A549 (cell line): ENCODE results near the gene OARD1. TPM values are rescaled to one million over a fixed set of nuclear protein-coding genes. Genes with fewer than 3 reads are reported as not detected.
A peak's percentile ranks its signal among the peaks of the same experiment; 100 is the strongest.

ENCODE experiments used
- ATAC-seq, 2 experiments: fragments of 200-7000 bp in 1 of 2; fragments of >200 bp in 1 of 2; cut with Nextera tagmentation in 1 of 2; cut with Tn5 transposase in 1 of 2; 3 replicates each; pipeline versions ENCODE4 v1.8.0 to v1.9.1; 2018 to 2020; ENCODE audit warnings: mild to moderate bottlenecking in 1 of 2, moderate library complexity in 1 of 2
- CTCF ChIA-PET: fragments of 300-600 bp; sonication (Branson Sonifier 250); formaldehyde crosslinking; extraction: SDS; loops from one replicate; lab custom pipeline; 2021; ENCODE audit warnings: antibody characterized with exemption, inconsistent platforms; lab: Yijun Ruan, JAX
- POLR2A ChIA-PET: fragments of 350-600 bp; formaldehyde crosslinking; extraction: SDS; loops from one replicate; lab custom pipeline; 2021; ENCODE audit warnings: antibody characterized with exemption, inconsistent platforms; lab: Yijun Ruan, JAX
- DNase-seq, 2 experiments: peaks; one replicate each; pipeline versions ENCODE4 v3.0.0 to v3.0.0-alpha.2; 2011 to 2016; ENCODE audit warnings: low read depth in 1 of 2, low spot score in 1 of 2
- FAIRE-seq: peaks from 2 replicates; lab custom pipeline; 2011; peaks lifted over from hg19 to GRCh38; lab: Jason Lieb, UNC
- H3K27ac ChIP-seq, 2 experiments: fragments of >200 bp; sonication (Bioruptor Twin); formaldehyde crosslinking; 3 replicates each; pipeline ENCODE4 v1.5.1; 2016 to 2017
- H3K4me1 ChIP-seq: fragments of >200 bp; sonication (Bioruptor Twin); formaldehyde crosslinking; 3 replicates; pipeline ENCODE4 v1.6.1; 2016
- H3K4me2 ChIP-seq: fragments of >200 bp; sonication (Bioruptor Twin); formaldehyde crosslinking; 3 replicates; pipeline ENCODE4 v1.6.1; 2016
- H3K4me3 ChIP-seq: fragments of >200 bp; sonication (Bioruptor Twin); formaldehyde crosslinking; 3 replicates; pipeline ENCODE4 v1.5.1; 2016
- H3K9me3 ChIP-seq: fragments of >200 bp; sonication (Bioruptor Twin); formaldehyde crosslinking; 3 replicates; pipeline ENCODE4 v1.6.1; 2016
- CBX2 ChIP-seq: fragments of 200-600 bp; sonication (generic); IDR thresholded peaks from 2 replicates; pipeline ENCODE4 v1.6.1; 2016; ENCODE audit warnings: low read depth, mild to moderate bottlenecking, borderline replicate concordance
- EHF ChIP-seq: fragments of 250-450 bp; sonication (Bioruptor Pico); IDR thresholded peaks from 2 replicates; pipeline ENCODE4 v1.5.0; 2020; ENCODE audit warnings: mild to moderate bottlenecking
- HES2 ChIP-seq: fragments of >200 bp; sonication (Bioruptor Twin); formaldehyde crosslinking; IDR thresholded peaks from 2 replicates; pipeline ENCODE4 v1.6.1; 2016
- JUN ChIP-seq, 2 experiments: fragments of >200 bp; sonication (Bioruptor Twin); formaldehyde crosslinking; IDR thresholded peaks; 2 replicates in 1 of 2; 3 replicates in 1 of 2; pipeline ENCODE4 v1.6.1; 2016 to 2017
- KDM1A ChIP-seq: fragments of 200-600 bp; sonication (generic); IDR thresholded peaks from 2 replicates; pipeline ENCODE4 v1.6.1; 2016; ENCODE audit warnings: low read depth, mild to moderate bottlenecking
- NPAS2 ChIP-seq: fragments of 250-450 bp; sonication (Bioruptor Pico); IDR thresholded peaks from 2 replicates; pipeline ENCODE4 v1.8.0; 2022; ENCODE audit warnings: mild to moderate bottlenecking, moderate library complexity, borderline replicate concordance
- PHF8 ChIP-seq: fragments of 200-600 bp; sonication (generic); IDR thresholded peaks from 2 replicates; pipeline ENCODE4 v1.6.1; 2016; ENCODE audit warnings: low read depth, mild to moderate bottlenecking, antibody characterized with exemption, moderate library complexity, borderline replicate concordance
- POLR2A ChIP-seq: IDR thresholded peaks from 2 replicates; pipeline ENCODE4 v1.6.1; 2012; ENCODE audit warnings: mild to moderate bottlenecking, low read length
- REST ChIP-seq: fragments of 200-600 bp; sonication (generic); IDR thresholded peaks from 2 replicates; pipeline ENCODE4 v1.6.1; 2016; ENCODE audit warnings: antibody characterized with exemption, mild to moderate bottlenecking, moderate library complexity
- SREBF2 ChIP-seq: fragments of 450-650 bp; IDR thresholded peaks from 2 replicates; pipeline ENCODE4 v1.6.1; 2014; ENCODE audit warnings: mild to moderate bottlenecking, moderate library complexity
- ZC3H11A ChIP-seq: fragments of 450-650 bp; IDR thresholded peaks from 2 replicates; pipeline ENCODE4 v1.6.1; 2014; ENCODE audit warnings: antibody characterized with exemption, mild to moderate bottlenecking
- ZNF302 ChIP-seq: fragments of 250-450 bp; sonication (Bioruptor Pico); IDR thresholded peaks from 2 replicates; pipeline ENCODE4 v1.9.0; 2021; ENCODE audit warnings: inconsistent platforms, mild to moderate bottlenecking, moderate library complexity
- WGBS: methylation state at CpG from one replicate; pipeline ENCODE4 v1.1.6; 2017; ENCODE audit errors: missing lambda C conversion rate; 5-methylcytosine and 5-hydroxymethylcytosine counted together
- polyA plus RNA-seq, 4 experiments: library from polyadenylated mRNA; depleted of rRNA in 3 of 4; stranded (reverse); fragments of >200 nt; fragmentation: RNase III in 1 of 4; extraction: RNeasy Plus Mini Kit Qiagen cat#74134 plus additional on column Dnase treatment in 1 of 4; gene quantifications; 2 replicates in 3 of 4; 3 replicates in 1 of 4; pipeline ENCODE4 v1.2.3, GENCODE V29; 2011 to 2017
- TF ChIP-seq, protein P1 (sequence below): IDR thresholded peaks from 2 replicates; pipeline ENCODE4 v1.6.1; 2012
- TF ChIP-seq, protein P2 (sequence below): IDR thresholded peaks from 2 replicates; pipeline ENCODE4 v1.6.1; 2012
- TF ChIP-seq, protein P3 (sequence below): fragments of 450-650 bp; IDR thresholded peaks from 2 replicates; pipeline ENCODE4 v1.6.1; 2014; ENCODE audit warnings: antibody characterized with exemption
- TF ChIP-seq, protein P4 (sequence below): IDR thresholded peaks from 2 replicates; pipeline ENCODE4 v1.6.1; 2012; ENCODE audit warnings: low read depth, borderline replicate concordance

Gene OARD1
- polyA plus RNA-seq, 2 of the 4 experiments (the other 2 are of a cell fraction): 21.4 to 26.2 TPM

GRCh38 chr6:41038205-41038604, 34.0 kb downstream of the OARD1 start (continued):
- TF ChIP-seq REST (no peak), PHF8 (no peak), NPAS2 (CRISPR knock-in tag) (no peak), KDM1A (no peak), POLR2A (no peak), SREBF2 (no peak)
- TF ChIP-seq, protein P1, sequence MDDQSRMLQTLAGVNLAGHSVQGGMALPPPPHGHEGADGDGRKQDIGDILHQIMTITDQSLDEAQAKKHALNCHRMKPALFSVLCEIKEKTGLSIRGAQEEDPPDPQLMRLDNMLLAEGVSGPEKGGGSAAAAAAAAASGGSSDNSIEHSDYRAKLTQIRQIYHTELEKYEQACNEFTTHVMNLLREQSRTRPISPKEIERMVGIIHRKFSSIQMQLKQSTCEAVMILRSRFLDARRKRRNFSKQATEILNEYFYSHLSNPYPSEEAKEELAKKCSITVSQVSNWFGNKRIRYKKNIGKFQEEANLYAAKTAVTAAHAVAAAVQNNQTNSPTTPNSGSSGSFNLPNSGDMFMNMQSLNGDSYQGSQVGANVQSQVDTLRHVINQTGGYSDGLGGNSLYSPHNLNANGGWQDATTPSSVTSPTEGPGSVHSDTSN: no peak
- TF ChIP-seq, protein P2, sequence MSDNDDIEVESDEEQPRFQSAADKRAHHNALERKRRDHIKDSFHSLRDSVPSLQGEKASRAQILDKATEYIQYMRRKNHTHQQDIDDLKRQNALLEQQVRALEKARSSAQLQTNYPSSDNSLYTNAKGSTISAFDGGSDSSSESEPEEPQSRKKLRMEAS: no peak
- TF ChIP-seq, protein P3, sequence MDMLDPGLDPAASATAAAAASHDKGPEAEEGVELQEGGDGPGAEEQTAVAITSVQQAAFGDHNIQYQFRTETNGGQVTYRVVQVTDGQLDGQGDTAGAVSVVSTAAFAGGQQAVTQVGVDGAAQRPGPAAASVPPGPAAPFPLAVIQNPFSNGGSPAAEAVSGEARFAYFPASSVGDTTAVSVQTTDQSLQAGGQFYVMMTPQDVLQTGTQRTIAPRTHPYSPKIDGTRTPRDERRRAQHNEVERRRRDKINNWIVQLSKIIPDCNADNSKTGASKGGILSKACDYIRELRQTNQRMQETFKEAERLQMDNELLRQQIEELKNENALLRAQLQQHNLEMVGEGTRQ: no peak

GRCh38 chr6:41037107-41037900, 34.9 kb downstream of the OARD1 start:
- CTCF ChIA-PET: interaction anchor here (1.3 to 2.8 kb wide), 5 partner anchors 10 to 147 kb away, joined by 3 to 22 read pairs (median 4); no protein-coding TSS in a partner anchor
- H3K9me3 ChIP-seq: no peaks in the 10 kb centered on the region
- TF ChIP-seq ZC3H11A (no peak), EHF (no peak), HES2 (no peak), CBX2 (no peak), JUN (IDR thresholded peaks at IDR 0.05) (no peak), PHF8 (no peak), SREBF2 (no peak)
- TF ChIP-seq, protein P4, sequence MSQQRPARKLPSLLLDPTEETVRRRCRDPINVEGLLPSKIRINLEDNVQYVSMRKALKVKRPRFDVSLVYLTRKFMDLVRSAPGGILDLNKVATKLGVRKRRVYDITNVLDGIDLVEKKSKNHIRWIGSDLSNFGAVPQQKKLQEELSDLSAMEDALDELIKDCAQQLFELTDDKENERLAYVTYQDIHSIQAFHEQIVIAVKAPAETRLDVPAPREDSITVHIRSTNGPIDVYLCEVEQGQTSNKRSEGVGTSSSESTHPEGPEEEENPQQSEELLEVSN: no peak
- TF ChIP-seq, all 56 proteins: peak for 0
- no peak overlapping the region for H3K4me3 ChIP-seq
- ATAC-seq (no peak), FAIRE-seq (no peak), DNase-seq (no peak)
- WGBS: 82% methylated on average over 13 of the region's 13 CpGs
- H3K4me1 ChIP-seq: peaks cover 51% of the 10 kb centered on the region
- H3K4me2 ChIP-seq: peak overlapping the region; percentile 33; the same call in 2 of the 3 replicates
- H3K27ac ChIP-seq: peak overlapping the region in 1 of 2 experiments; percentile 48; a peak in 2 of 6 replicates
- POLR2A ChIA-PET: no interaction called here

GRCh38 chr6:41036601-41037000, 35.6 kb downstream of the OARD1 start:
- Histone ChIP-seq H3K4me2 (peak overlapping the region; percentile 33; the same call in 2 of the 3 replicates), H3K9me3 (no peaks in the 10 kb centered on the region), H3K4me1 (peaks cover 51% of the 10 kb centered on the region), H3K27ac (peak overlapping the region in 1 of 2 experiments; percentile 48; a peak in 1 of 6 replicates), H3K4me3 (no peak overlapping the region)
- 84% methylated on average over 2 of the region's 2 CpGs for WGBS
- DNase-seq (no peak), ATAC-seq (no peak), FAIRE-seq (no peak)
- POLR2A ChIA-PET: no interaction called here
- TF ChIP-seq ZNF302 (CRISPR knock-in tag): no peak
- CTCF ChIA-PET: interaction anchor here (1.0 to 2.8 kb wide), 6 partner anchors 9 to 147 kb away, joined by 3 to 22 read pairs (median 4); no protein-coding TSS in a partner anchor
